Measurements from ENCODE around the gene TGIF1. TPM values are rescaled to one million over a fixed set of nuclear protein-coding genes. Genes with fewer than 3 reads are reported as not detected.

Gene TGIF1
- polyA plus RNA-seq, 3 donors from 2014 or later = 16.0 to 31.7 (median 18.3) TPM

Other genes with a start within 250 kb of the TGIF1 start
- gene MYOM1, start 230.2 kb upstream of the TGIF1 start, polyA plus RNA-seq = 1 to 10 TPM in 1 of 3 donors, under 1 TPM in 1, not detected in 1; 0.72 to 1.2 TPM
- gene MYL12A, start 202.4 kb upstream of the TGIF1 start, polyA plus RNA-seq = 1,000 to 10,000 TPM; 2,810 to 4,711 (median 3,144) TPM
- gene MYL12B, start 188.0 kb upstream of the TGIF1 start, polyA plus RNA-seq = 1,000 to 10,000 TPM; 1,023 to 1,314 (median 1,183) TPM

Data from immature natural killer cell (primary cell).